Hippocampal formation (tissue), 2 donors: ENCODE measurements around the gene GRHPR.
"Not testable (repeated sequence)": the region's sequence is repeated elsewhere in the genome, so short reads cannot be mapped to it uniquely, and the experiment has no call there.

Experiments
- DNase-seq, 2 donors: peaks; one replicate each; lab custom pipeline; 2025; lab: John Stamatoyannopoulos, UW

Gene GRHPR

GRCh38 chr9:37422289-37423104 lies at the start of gene GRHPR:
TSS of gene GRHPR (plus strand) at chr9:37422696. CDS start at chr9:37422751, 55 bp downstream.
- DNase-seq: peak; percentile 90 to 93

DNA sequence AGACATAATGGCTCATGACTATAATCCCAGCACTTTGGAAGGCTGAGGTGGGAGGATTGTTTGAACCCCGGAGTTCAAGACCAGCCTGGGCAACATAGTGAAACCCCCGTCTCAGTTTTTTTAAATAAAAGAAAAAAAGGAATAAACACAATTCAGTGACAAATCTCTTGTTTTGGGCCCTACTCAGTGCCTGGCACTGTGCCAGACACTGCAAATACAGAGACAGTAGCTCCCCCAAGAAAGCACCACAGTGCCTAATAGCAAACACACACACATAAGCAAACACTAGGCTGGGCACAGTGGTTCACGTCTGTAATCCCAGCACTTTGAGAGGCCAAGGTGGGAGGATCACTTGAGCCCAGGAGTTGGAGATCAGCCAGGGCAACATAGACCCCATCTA lies 49.7 kb upstream of the GRHPR start:
- no peak for DNase-seq

DNA sequence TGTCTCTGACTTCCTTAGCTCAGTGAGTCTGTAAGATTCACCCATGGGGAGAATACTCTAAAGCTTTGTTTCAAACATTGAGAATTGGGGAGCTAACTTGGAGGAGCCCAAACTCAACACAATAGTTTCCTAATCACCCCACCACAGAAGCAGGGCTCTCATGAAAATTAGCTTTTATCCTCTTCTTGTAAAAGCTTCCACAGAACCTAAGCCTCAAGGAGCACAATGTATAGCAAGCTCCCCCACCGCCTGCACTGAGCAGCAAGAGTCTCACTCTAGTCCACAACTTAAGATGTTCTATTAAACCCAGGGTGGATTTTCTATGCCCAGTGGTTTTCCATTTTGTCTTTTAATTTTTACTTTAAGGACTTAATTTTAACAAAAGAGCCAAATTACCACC lies 48.9 kb upstream of the GRHPR start:
- no peak for DNase-seq

DNA sequence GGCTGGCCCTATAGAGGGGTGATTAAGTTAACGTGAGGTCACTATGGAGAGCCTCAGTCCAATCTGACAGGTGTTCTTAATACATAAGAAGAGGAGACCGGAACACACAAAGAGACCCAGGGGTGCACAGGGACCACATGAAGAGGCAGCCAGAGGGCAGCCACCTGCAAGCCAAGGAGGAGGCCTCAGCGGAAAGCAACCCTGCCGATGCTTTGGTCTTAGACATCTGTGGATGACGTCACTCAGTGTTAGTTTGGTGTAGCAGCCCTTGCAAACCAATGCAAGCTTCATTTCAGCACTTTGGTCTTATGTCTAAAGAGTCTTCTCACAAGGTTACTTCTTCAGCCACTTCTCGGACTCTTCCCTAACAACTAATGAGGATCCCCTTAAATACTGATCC lies 47.6 kb upstream of the GRHPR start:
- DNase-seq: no peak

- DNase-seq: no peak
Measured at GRCh38 chr9:37377688-37378612, 44.5 kb upstream of the GRHPR start.

GRCh38 chr9:37378613-37379004 lies 43.9 kb upstream of the GRHPR start:
- DNase-seq: no peak

GRCh38 chr9:37379835-37380234 lies 42.7 kb upstream of the GRHPR start:
- DNase-seq: no peak

DNA sequence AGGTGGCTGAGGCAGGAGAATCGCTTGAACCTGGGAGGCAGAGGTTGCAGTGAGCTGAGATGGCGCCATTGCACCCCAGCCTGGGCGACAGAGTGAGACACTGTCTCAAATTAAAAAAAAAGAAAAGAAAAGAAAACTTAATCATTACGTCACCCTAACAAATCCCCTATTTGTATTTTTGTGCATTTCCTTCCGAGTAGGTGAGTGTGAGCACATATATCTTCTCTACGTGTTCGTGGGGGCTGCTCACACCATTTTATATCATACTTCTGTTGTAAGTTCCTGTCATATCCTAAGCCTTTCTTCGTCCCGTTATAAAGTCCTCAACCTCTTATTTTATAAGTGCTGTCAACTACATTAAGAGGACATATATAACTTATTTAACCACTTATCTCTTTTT lies 41.9 kb upstream of the GRHPR start:
- DNase-seq: no peak

- DNase-seq: no peak
Measured at GRCh38 chr9:37381094-37381741, 41.3 kb upstream of the GRHPR start.

DNA sequence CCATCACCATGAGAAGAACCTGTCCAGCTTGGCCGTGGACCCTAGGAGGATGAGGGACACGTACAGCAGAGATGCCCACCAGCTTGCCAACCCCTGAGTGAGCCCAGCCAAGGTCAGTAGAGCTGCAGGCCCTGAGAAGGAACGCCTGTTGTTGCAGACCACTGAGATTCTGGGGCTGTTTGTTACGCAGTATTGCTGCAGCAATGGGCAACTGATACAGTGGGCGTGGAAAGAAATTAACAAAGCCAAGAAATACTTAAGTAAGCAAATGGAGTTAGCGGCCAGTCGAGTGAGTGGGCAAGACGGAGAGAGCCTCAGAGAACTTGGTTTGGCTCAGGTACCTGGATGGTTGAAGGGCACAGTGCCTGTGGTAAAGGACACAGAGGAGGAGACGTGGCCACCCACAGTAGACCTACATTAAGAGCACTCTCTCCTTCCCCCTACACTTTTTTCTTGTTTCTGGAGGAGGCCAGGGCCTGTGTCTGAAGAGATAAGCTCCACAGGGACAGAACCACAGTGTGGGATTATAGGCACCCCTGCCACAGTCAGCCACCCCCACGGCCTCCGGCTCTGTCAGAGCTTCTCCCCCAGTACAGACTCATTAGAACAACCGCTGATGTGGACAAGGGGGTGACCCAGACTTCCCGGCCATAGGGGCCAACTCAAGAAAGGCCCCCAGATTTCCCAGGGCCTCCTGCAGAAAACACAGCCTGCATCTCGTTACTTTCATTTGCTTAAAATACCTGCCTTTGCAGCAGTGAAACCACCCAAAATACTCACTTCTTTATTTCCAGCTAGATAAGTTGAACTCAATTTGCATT lies 40.1 kb upstream of the GRHPR start:
- DNase-seq: no peak

DNA sequence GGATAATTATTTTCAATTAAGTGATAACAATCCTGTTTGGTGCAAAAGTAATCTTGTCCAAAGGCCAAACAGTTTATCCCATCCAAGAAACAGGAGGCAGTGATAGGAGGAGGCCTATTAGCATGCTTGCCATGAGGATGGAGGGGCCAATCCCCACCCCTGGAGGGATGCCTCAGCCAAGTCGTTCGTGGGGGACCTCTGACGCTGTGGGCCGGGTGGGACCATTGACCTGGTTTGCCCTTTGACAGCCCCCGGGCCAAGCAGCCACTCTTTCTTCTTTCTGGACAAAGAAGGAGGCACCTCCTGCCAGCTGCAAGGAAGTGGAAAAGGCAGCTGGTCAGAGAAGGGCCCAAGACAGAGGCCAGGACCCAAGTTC lies 39.5 kb upstream of the GRHPR start:
- DNase-seq: no peak

DNA sequence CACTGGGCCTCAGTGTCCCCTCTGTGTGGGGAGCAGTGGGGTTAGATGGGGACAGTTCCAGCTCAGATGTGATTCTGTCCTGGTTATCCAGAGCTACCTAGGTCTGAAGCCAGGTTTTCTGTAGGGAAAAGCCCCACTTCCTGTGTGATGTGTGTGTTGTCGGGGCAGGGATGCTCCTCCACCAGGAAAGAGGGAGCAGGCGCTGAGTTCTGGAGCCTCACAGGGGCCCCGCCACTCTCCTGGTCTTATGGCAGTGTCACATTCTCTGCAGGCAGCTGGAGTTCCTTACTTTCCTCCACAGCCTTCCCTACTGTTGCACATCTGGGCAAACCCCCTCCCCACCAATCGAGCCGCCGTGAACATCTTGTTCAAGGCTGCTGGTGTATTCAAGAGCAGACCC lies 39.1 kb upstream of the GRHPR start:
- DNase-seq: no peak

- no peak for DNase-seq
Measured at GRCh38 chr9:37383876-37384746, 38.4 kb upstream of the GRHPR start.

DNA sequence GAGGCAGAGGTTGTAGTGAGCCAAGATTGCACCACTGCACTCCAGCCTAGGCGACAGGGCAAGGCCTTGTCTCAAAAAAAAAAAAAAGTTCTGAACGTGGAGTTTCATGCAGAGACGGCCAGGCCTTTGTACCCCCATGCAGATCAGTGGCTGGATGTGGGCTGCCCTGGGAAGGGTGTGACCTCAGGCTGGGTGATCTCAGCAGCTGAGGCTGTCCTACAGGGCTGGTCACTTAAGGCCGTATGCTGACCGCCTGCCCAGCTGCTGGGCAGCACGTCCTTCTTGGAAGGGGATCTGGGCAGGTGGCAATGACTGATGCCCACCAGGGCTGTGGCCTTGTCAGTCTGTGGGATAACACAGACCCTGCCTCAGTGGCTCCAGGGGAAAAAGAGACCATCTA lies 37.2 kb upstream of the GRHPR start:
- no peak for DNase-seq

GRCh38 chr9:37386988-37387387 lies 35.5 kb upstream of the GRHPR start:
- no peak for DNase-seq

GRCh38 chr9:37390759-37391158 lies 31.7 kb upstream of the GRHPR start:
- no peak for DNase-seq

- no peak for DNase-seq
Measured at GRCh38 chr9:37392272-37392671, 30.2 kb upstream of the GRHPR start.

- DNase-seq: no peak
Measured at GRCh38 chr9:37395229-37395628, 27.3 kb upstream of the GRHPR start.

GRCh38 chr9:37395663-37396062 lies 26.8 kb upstream of the GRHPR start:
- no peak for DNase-seq

DNA sequence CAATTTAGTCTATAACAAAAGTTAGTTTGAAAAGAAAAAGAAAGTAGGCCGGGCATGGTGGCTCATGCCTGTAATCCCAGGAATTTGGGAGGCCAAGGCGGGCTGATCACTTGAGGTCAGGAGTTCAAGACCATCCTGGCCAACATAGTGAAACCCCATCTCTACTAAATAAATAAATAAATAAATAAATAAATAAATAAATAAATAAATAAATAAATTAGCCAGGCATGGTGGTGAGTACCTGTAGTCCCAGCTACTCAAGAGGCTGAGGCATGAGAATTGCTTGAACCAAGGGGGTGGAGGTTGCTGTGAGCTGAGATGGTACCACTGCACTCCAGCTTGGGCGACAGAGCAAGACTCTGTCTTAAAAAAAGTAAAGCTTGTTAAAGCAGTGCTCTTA lies 24.5 kb upstream of the GRHPR start:
- not testable (repeated sequence) for DNase-seq
